Effector CD8-positive, alpha-beta T cell (primary cell): ENCODE measurements around the gene N4BP2L2.

Source experiments
- DNase-seq: peaks from one replicate; lab custom pipeline; 2025; lab: John Stamatoyannopoulos, UW

N4BP2L2 gene

DNA sequence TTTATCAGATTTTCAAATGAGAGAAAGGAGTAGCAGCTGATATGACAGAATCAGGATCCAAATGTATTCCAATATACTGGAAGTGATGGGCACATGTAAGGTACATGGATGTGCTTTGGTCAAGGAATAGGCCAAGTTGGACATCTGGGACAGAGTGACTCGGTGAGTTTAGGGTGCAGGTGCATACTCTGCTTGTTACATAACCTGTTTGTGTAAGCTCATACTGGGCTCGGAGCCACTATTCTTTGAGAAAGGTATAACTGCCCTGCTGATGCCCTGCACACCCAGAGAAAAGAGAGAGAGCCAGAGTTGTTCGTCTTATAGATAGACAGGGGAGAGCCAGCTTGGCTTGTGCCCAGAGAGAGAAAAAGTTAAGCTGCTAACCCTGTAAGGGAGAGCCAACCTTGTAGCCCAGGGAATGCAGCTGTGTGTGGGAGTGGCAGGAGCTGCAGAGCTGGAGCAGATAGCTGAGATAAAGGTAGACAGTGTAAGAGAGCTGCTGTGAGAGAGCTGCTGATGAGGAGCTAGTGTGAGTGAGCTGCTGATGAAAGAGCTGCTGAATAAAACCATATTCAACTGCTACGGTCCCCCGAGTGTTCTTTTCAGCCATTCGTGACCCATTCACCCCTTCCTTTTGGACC lies 70.0 kb downstream of the N4BP2L2 start:
- no peak for DNase-seq

DNA sequence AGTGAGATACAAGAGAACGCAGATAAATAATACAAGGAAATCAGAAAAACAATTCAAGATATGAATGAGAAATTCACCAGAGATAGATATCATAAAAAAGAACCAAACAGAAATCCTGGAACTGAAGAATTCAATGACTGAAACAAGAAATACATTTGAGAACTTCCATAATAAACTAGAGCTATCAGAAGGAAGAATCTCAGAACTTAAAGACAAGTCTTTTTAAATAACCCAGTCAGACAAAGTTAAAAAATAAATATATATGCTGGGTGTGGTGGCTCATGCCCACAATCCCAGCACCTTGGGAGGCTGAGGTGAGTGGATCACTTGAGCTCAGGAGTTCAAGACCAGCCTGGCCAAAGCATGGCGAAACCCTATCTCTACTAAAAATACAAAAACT lies 82.0 kb downstream of the N4BP2L2 start:
- no peak for DNase-seq

DNA sequence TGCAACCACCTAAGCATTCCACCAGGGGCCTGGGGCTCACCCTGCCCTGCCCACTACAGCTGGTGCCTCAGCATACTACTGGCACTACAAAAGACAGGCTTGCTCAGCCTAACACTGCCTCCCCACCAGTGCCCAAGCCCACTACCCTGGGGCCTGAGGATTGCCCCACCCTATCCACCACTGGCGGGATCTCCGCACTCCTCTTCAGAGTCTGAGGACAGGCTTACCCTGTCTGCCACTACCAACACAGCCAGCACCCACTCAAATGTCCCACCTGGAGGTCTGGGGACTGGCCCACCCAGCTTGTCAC lies 83.0 kb downstream of the N4BP2L2 start:
- no peak for DNase-seq

DNA sequence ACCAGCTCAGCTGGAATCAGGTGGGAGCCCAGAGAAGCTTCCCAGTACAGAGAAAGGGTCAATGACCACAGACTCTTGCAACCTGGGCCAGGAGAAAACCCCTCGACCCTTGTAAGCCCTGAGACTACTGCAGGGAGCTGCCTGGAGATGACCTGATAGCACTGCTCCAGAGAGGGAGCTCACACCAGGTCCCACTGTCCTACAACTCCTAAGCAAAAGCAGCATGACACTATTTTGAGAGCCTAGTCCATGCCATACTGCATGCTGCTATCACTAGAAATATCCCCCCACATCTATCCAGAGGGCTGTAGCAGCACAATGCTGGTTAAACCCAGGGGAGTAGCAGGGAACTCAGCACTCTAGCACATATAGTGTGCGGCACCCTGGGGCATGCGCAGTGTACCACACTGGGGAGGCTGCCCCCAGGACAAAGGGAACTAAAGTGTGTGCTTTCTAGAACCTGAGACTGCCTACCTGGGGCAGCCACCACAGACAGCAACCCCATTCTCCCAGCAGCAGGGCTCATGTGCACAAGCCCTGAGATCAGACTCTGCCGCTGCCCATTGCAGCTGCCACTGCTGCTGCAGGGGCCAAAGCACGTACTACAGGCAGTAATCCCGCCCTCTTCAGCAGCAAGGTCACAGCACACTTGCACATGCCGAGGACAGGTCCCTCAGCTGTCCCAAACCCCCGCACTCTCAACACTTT lies 83.6 kb downstream of the N4BP2L2 start:
- DNase-seq = no peak

DNA sequence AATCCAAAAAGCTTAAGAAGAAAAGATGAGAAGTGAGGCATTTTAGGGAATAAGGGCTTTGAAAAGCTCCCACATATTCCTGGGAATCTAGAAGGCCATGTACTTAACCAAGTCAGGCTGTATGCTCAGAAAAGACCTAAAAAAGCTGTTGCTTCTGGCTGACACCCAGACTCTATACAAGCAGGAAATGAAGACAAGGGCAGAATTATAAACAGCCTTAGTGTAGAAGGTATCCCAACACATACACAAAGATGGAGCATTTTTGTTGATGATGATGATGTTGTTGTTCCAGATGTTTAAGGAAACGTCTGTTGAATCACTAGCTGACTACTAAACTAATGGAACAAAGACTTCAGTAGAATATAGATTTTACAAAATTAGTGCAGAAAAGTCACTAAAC lies 84.6 kb downstream of the N4BP2L2 start:
- no peak for DNase-seq

DNA sequence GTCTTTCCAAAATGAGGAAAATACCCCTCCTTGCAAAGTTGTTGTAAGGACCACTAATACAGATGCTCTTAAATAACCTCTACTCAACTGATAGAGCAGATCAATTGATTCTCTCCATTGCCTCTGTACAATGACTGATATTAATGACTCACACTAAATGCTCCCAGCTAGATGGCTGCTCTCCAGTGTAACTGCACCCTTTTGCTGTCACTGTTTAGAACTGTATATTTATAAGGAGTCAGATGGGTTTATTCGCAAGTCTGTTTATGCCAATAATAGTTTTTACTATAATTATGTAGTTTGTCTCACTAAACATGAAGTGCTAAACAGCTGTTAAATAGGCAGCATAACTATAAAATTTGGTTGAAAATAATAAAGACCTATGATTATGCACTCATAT lies 89.6 kb downstream of the N4BP2L2 start:
- no peak for DNase-seq

DNA sequence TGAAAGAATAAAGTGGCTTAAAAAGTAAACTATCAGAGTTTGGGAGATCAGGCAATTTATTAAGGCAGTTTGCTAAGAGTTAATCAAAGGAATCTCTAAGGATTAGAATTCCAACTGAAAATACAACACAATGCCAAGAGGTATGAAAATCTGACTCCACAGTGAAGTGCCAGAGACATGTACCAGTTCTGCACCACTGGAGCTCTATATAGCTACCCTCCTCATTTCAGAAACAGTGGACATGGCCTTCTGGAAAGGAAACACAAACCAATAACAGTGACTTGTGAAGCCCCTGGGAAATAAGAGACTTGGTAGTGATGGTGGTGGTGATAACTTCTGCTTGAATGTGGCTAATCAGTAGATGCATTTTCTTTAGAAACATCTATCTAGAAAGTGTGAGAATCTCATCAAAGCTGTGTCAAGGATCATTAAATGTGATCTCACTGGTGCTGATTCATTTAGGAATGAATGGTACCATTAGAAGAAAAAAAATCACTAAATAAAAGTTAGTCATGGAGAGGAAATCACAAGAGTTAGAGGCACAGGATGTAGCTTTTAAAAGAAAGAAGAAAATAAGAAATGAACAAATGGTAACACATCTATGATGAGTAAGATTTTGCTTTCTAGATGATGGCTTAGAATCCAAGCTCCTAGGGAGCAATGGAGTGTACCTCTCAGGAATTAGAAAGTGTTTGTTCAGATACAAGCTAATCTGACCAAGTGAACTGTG lies 90.5 kb downstream of the N4BP2L2 start:
- no peak for DNase-seq

DNA sequence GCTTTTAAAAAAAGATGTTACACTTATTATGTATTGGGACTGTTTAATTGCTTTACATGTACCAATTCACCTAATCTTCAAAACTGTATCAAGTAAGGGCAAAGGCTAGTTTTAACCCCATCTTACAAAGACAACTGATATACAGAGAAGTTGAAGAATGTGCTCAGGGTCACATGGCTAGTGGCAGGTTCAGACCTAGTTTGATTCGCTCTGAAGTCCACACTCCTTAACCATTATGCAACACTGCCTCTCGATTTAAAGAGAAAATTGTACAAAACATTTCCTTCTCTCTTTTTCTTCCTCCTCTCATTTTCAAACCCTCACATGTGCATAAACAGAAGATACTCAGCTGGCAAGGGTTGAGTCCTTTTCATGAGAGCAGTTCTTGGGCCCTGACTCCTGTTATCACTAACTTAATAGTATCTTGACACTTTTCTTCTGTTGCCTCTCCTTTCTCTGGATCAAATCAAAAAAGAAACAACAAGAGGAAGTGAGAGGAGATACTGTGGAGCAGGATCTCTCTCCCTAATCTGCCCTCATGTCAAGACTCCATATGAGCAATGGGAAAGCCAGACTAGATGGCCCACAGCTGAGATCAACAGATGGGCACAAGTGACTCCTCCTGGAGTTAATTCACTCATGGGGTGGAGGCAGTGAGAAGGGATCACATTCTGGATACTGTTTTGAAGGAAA lies 91.7 kb downstream of the N4BP2L2 start:
- DNase-seq = no peak

DNA sequence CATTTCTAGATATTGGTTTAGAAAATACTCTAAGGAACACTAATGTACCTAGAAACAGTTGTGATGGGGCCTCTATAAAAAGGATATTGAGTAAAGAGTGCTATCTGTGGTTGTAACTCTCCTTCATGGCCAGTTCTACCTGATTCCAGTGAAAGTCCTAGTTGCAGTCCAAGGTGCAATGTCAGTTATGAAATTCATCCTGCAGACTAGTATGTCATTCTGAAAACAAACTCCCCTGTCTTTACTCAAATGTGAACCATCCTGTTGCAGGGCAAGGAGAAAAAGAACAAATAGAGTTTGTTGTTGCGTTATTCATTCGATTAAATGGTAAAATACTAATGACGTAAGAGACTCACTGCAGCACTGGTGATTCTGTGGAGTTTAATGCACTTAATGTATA lies 92.4 kb downstream of the N4BP2L2 start:
- DNase-seq = no peak

DNA sequence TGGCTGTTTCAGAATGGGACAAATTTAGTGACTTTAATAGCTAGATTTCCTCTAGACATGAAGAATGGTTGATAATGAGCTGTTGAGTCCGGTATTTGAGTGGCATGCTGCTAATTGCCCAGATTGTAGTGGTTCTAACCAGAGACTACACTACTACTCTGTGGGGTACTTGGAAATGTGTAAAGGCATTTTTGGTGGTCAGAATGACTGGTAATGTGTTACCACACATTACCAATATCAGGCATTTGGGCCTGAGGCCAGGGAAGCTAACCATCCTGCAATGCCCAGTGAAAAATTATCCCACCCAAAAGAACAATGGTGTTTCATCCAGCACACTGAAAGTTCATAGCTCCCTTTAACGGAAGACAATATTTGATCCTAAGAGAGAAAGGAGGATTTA lies 93.1 kb downstream of the N4BP2L2 start:
- no peak for DNase-seq

DNA sequence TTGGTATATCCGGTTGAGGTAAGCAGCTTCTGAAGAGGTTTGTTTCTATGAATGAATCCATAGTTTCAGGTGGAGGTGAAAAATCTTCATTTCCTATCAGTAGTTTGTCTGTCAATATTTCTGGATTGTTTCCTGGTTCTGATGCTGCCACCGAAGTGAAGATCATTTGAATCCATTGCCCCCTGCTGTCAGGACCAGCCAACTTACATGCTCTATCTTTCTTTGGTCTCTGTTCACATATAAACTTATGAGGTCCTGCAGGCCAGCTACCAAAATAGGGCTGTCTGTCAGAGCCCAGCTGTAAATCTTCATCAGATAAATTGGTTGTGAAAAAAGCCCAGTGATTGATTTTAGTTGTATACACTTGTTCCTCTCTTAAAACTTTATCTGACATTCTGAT lies 95.5 kb downstream of the N4BP2L2 start:
- no peak for DNase-seq

DNA sequence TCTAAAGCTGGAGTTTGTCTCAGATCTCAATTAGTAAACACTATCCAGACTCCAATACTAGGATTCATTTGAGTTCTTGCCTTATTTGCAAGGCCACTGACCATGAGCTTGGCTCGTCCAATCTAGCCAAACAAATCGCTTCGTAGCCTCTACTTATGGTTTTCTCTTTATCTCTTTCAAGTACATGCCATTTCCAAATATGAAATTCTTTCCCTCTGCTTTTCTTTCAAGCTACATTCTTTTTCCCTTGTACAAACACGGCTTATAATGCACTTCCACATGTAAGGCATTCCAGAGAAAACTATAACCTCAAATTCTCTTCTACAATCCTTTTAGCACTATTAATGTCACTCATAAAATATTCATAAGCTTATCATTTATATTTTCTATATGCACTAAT lies 99.7 kb downstream of the N4BP2L2 start:
- DNase-seq = no peak

DNA sequence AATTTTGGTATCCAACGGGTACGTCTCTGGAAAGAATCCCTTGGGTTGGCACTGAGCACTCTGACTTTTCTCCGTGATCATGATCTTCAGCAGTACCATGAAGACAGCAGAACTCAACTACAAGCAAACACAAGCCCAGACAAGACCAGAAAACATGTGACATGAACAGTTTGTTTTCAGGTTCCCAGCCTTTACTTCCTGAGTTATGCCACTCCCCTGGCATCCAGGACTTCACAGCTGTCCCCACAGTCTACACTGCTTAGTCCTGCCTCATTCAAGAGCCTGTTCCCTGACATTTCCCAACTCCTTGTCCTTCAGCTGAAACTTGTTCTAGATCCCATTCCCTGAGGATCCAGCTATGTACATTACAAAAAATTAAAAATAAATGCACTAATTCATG lies 105.7 kb downstream of the N4BP2L2 start:
- no peak for DNase-seq

DNA sequence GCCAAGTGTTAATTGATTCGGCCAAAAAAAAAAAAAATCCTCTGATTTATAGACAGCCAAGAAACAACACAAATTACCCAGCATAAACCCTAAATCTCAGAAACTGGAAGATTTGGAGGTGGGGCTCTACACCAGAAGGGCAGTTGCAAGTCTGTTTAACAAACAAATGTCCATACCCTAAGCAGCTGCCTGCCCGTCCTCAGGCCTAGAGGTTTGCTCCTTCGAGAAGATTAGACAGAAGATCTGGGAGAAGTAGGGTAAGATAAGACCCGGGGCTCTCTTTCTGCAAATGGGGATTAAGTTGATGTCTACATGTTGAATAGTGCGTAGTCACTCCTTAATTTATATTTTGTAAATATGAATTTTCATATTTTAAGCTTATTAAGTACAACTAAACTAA lies 107.2 kb downstream of the N4BP2L2 start:
- no peak for DNase-seq

DNA sequence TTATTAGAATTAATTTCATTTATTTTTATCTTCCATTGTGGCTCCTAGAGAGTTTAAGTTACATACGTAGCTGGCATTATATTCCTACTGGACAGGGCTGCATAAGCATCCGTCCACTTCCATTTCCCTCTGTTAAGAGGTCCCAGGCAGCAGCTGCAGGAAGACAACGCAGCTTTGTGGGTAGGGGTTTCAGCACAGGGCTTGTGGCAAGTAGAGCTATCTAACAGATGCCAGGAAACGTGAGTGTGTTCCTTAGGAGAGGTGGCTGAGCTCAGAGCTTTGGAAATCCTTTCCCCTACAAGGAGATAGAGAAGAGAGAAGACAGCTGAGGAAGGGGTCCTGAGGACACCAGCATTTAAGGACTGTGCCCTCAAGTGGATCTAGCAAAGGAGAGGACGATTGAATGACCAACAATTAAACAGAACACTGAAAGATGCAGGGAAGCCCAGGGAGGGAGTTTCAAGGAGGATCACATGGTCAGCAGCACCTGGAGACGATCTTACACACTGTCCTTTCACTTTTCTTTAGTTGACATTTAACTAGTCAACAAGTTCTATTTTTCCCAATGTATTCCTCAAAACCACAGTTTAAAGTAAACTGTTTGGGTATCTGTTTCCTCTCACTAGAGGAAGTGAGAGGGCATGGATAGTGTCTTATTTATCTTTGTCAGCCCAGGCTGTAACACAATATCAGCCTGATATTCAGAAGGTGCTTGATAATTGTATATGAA lies 108.4 kb downstream of the N4BP2L2 start:
- no peak for DNase-seq

DNA sequence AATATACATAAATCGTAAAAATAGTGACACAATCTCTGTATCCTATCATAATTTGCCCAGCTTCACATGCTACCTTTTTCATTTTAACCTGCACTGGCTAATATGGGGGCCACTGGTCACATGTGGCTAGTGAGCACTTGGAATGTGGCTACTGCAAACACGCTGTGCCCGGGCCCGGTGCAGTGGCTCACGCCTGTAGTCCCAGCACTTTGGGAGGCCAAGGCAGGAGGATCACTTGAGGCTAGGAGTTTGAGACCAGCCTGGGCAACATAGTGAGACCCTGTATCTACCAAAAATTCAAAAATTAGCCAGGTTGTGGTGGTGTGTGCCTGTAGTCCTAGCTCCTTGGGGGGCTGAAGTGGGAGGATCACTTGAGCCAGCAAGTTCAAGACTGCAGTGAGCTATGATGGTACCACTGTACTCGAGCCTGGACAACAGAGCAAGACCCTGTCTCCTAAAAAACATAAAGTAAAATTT lies 109.1 kb downstream of the N4BP2L2 start:
- no peak for DNase-seq

DNA sequence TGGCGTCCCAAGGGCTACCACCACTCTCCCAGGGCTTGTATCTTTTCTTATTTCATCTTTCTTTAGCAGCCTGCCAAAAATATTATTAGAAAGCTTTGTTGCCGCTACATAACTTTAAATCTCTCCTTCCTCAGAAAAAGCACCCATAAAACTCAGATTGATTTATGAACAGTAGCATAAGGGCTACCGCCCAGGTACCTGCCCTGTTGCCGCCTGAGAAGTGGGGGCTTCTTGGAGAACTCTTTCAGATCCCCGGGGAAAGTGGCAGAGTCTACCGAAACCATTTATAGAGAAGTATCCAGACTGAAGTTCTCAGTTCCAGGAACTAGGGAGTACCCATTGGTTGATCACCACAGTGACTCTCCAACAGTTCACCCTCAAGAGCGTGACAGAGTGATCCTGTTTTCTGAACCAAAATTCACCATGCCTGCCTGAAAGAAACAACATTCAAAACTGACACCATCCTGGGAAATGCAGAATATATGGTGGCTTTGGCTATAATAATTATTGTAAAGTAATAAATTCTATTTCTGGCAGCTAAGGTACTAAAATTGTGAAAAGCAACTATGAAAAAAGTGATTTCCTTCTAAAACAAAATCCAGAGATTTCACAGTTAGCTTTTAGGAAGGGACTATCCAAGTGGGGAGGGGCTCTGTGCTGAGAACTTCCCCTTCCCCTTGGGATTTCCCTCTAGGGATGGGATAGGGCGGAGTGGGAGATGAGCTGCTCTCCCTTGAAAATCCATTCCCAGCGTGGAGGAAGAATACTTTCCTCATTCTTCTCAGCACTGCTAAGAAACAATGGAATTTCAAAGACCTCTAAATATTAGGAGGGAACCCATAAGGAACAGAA lies 109.8 kb downstream of the N4BP2L2 start:
- no peak for DNase-seq

DNA sequence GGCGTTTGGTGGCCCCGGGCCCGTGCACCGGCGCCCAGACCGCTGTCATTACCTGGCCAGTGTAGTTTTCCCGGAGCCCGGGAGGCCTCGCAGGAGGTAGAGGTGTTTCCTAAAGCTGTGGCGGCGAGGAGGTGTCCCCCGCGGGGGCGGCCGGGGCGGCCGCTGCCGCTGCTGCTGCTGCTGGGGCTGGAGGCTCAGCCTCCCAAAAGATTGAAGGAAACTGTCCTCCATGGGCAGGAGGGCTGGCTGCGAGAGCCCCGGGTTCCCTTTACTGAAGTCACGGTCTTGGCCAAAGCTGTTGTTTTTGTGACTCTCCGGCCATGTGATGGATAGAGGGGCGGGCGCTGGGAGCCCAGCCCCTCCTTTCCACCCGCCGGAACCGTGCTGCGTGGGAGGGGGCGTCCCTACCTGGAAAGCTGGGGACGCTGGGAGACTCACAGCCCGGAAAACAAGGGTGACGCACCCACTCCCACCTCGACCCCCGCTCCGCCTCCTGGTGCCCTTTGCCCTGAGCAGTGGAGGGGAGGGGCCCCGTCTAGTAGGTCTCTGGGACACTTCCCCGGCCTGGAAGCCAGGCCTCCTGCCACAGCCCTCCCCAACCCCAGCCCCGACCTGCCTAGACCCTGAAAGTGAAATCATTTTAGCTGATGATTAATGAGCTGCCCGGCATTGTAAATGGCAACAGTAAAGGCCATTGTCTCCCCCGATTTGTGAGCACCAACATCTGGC lies 110.6 kb downstream of the N4BP2L2 start, which contains the start of gene N4BP2L1:
Gene N4BP2L1 (minus strand): TSS at position 279 of the 729 bp plus-strand sequence. CDS start 48 bp downstream, at position 231.
- DNase-seq = peak; percentile 84

DNA sequence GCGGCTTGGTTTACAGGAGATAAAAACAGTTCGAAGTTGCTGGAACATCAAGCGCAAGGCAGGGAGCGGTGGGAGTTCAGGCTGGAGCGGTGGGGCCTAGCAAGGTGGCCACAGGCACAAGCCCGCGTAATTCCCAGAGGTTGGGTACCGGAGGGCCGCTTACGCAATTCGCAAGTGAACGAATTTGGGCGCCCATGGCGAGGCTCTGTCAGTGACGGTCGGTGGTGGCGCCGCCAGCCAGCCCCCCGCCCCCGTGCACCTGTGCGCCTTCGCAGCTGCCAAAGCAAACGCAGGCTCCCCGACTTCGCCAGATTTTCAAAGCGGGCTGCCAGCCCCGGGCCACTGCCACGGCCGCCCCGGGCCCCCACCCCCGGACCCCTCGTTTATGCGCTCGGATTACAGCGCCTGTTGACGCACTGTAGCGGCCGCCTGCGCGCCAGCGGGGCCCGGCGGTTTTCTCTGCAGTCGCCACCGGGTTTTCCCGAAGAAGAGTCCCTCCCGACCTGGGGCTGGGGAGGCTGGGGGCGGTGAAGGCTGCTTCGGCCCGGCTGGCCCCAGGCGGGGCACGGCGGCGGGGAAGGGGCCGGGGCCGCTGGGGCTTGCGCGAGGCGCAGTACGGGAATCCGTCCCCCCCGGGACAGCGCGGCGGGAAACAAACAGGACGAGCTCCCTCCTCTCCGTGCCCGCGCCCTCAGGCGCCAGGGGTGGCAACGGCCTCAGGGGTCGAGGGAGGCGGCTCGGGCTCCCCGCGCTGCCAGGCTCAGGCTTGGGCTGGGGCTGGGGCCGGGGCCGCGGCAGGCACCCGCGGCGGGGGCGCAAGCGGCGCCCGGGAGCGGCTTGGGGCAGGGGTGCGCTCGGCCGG lies 111.4 kb downstream of the N4BP2L2 start:
- DNase-seq = peak; percentile 41
